ENCODE data around the gene BANF2. TPM values are rescaled to one million over a fixed set of nuclear protein-coding genes. Genes with fewer than 3 reads are reported as not detected.

BANF2 gene
- total RNA-seq, result not detected in 3 replicates
- long read RNA-seq, result 0 reads

DNA sequence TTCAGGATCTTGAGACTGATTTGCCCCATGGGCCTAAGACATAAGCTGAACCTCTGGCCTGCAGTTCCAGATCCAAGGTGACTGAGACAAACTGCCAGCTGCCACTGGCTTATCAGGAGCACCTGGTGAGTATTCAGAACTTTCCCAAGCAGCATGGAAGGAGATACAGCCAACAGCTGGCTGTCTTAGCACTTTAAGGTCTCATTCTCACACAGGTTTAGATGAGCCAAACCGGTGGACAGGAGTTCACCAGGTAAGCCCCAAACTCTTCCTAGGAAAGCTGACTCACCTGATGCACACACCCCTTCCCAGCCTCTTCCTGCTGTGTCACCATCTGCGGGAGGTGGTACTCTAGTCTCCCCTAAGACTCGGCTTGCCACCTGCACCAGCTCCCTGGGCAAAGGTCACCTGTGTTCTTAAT is at the start of gene BANF2:
Gene BANF2, plus strand, starts transcription at position 36 of the 421 bp plus-strand sequence. CDS start 25,060 bp downstream, outside the sequence.
- peaks cover 2% of the 10 kb centered on the region for H3K36me3 Mint-ChIP-seq (ENCODE audit: low read depth)
- H3K9me3 Mint-ChIP-seq (ENCODE audit: low read depth), result peaks cover 4% of the 10 kb centered on the region
- no peaks in the 10 kb centered on the region for H3K4me1 Mint-ChIP-seq (ENCODE audit: low read depth)
- no peak within 1 kb of the TSS for H3K4me3 Mint-ChIP-seq (ENCODE audit: unreplicated experiment)
- TF ChIP-seq, protein P1, sequence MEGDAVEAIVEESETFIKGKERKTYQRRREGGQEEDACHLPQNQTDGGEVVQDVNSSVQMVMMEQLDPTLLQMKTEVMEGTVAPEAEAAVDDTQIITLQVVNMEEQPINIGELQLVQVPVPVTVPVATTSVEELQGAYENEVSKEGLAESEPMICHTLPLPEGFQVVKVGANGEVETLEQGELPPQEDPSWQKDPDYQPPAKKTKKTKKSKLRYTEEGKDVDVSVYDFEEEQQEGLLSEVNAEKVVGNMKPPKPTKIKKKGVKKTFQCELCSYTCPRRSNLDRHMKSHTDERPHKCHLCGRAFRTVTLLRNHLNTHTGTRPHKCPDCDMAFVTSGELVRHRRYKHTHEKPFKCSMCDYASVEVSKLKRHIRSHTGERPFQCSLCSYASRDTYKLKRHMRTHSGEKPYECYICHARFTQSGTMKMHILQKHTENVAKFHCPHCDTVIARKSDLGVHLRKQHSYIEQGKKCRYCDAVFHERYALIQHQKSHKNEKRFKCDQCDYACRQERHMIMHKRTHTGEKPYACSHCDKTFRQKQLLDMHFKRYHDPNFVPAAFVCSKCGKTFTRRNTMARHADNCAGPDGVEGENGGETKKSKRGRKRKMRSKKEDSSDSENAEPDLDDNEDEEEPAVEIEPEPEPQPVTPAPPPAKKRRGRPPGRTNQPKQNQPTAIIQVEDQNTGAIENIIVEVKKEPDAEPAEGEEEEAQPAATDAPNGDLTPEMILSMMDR (IDR thresholded peaks at IDR 0.05), result no peak
- no peak for DNase-seq (ENCODE audit: low spot score)
- no peaks in the 10 kb centered on the region for H3K27me3 Mint-ChIP-seq (ENCODE audit: low read depth)
- no peak within 1 kb of the TSS for H3K27ac Mint-ChIP-seq (ENCODE audit: unreplicated experiment)

DNA sequence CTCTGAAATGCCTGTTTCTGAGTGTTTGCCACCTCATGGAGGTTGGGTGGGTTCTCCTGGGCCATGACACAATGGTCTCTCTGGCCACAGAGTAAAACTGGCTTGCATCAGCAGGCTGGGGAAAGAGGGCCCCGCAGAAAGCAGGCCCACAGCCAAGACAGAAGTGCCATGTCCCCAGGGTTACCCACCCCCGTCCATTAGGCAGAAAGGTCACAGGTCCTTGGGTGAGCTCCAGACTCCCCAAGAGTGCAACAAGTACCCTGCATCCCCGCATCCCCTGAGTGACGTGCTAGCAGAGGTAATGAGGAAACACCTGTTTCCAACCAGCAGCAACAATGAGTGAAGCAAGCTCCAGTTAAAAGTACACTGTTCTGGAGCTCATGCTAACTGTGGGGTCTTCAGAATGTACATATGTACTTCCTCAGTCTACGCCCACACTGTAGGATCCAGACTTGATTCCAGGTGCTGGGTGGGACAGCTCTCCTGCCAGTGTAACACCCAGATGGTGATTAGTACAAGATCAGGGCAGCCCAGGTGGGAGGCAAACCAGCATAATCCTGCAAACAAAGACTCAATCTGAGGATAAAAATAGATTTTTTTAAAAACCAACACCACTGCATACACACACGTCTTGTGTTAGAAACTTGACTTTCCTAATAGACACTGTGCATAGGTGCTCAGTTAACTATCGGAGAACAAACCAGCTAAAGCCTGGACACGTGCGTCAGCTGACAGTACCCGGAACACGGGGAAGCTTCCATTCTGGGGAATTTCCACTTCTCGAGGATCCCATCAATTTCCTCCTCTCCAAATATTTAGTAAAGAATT is 49.3 kb upstream of the BANF2 start:
- H3K27ac Mint-ChIP-seq (ENCODE audit: unreplicated experiment), result peak overlapping the region; percentile 90

DNA sequence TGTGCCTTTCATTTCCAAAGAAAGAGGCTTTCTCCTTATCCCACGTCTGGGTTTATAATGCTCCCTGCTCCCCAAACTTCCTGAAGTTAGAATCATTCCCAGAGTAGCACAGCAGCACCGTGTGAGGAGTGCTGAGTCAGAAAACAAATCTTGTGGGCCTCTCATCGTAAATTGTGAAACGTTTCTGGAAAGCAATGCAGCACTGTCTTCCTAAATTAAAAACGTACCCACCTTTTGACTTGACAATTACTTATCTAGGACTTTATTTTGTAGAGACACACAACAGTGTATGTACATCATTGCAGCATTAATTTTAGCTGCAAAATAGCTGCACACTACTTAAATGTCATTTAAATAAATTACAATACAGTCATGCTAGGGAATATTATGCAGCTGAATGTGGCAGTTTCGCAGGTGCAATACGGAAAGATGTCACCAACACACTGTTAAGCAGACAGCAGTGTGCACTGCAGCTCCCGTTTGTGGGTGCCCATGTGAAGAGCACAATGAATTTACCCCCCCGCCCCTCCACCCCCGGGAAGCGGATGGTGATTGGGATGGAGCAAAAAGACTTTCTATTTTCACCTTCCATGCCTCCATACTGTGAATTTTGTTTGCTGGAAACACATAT is 48.5 kb upstream of the BANF2 start:
- H3K4me3 Mint-ChIP-seq (ENCODE audit: unreplicated experiment), result no peak overlapping the region
- TF ChIP-seq, protein P1 (IDR thresholded peaks at IDR 0.05), result no peak
- peak overlapping the region; percentile 90 for H3K27ac Mint-ChIP-seq (ENCODE audit: unreplicated experiment)
- peaks cover 14% of the 10 kb centered on the region for H3K36me3 Mint-ChIP-seq (ENCODE audit: low read depth)
- H3K9me3 Mint-ChIP-seq (ENCODE audit: low read depth), result no peaks in the 10 kb centered on the region
- H3K4me1 Mint-ChIP-seq (ENCODE audit: low read depth), result peaks cover 86% of the 10 kb centered on the region
- DNase-seq (ENCODE audit: low spot score), result no peak
- H3K27me3 Mint-ChIP-seq (ENCODE audit: low read depth), result no peaks in the 10 kb centered on the region

More for the DNA sequence above, 49.3 kb upstream of the BANF2 start:
- DNase-seq (ENCODE audit: low spot score), result peak; percentile 39
- Mint-ChIP-seq H3K9me3 (ENCODE audit: low read depth) (no peaks in the 10 kb centered on the region), H3K27me3 (ENCODE audit: low read depth) (no peaks in the 10 kb centered on the region), H3K36me3 (ENCODE audit: low read depth) (peaks cover 13% of the 10 kb centered on the region), H3K4me3 (ENCODE audit: unreplicated experiment) (no peak overlapping the region), H3K4me1 (ENCODE audit: low read depth) (peaks cover 88% of the 10 kb centered on the region)
- TF ChIP-seq, protein P1 (IDR thresholded peaks at IDR 0.05), result no peak

DNA sequence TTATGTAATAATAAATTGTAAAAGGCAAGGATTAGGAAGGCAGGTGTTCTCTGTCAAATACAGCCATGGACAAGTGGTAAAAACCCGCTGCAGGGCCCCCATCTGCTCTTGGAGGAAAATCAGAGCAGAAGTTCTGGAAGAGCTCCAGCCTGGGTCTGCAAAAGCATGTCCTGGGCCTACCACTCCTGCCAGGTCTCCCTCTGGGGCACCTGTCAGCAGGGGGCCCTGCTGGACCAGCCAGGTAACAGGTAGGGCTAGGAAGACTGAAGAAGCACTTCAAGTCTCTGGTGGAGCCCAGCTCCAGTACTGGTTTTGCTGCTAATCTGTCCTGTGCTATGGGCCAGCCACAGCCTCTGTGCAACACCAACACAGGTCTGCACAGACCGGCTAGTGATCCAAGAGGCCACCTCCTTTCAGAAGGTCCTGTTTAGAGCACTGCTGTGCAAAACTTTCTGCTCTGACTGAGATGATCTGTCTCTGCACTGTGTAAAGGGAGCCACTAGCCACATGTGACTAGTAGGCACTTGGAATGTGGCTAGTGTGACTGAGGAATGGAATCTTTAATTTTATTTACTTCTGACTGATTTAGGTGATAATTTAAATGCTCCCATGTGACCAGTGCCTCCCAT is 47.9 kb upstream of the BANF2 start:
- no peaks in the 10 kb centered on the region for H3K27me3 Mint-ChIP-seq (ENCODE audit: low read depth)
- peaks cover 19% of the 10 kb centered on the region for H3K36me3 Mint-ChIP-seq (ENCODE audit: low read depth)
- DNase-seq (ENCODE audit: low spot score), result peak; percentile 44
- peaks cover 86% of the 10 kb centered on the region for H3K4me1 Mint-ChIP-seq (ENCODE audit: low read depth)
- H3K9me3 Mint-ChIP-seq (ENCODE audit: low read depth), result no peaks in the 10 kb centered on the region
- no peak overlapping the region for H3K4me3 Mint-ChIP-seq (ENCODE audit: unreplicated experiment)
- H3K27ac Mint-ChIP-seq (ENCODE audit: unreplicated experiment), result peak overlapping the region; percentile 84
- TF ChIP-seq, protein P1 (IDR thresholded peaks at IDR 0.05), result no peak

DNA sequence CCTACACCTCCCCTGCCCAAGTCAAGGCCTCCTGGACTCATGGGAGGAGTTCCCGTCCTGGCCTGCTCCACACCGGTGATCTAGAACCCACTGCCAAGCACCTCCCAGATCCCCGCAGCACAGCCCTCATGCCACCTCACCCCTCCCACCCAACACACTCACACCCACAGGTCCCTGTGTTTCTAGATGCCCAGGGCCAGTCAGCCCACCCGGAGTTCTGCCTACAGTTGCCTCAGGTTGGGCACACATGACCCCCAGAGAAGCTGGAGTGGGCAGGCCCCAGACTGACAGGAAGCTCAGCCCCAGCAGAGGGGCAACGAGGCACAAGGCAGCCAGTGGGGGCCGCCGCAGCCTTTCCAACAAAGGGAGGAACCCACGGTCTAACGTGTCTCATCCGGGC is 47.4 kb upstream of the BANF2 start:
- H3K27me3 Mint-ChIP-seq (ENCODE audit: low read depth), result no peaks in the 10 kb centered on the region
- TF ChIP-seq, protein P1 (IDR thresholded peaks at IDR 0.05), result no peak
- no peak overlapping the region for H3K4me3 Mint-ChIP-seq (ENCODE audit: unreplicated experiment)
- peak; percentile 81 for DNase-seq (ENCODE audit: low spot score)
- no peaks in the 10 kb centered on the region for H3K9me3 Mint-ChIP-seq (ENCODE audit: low read depth)
- H3K36me3 Mint-ChIP-seq (ENCODE audit: low read depth), result peaks cover 22% of the 10 kb centered on the region
- peak overlapping the region; percentile 84 for H3K27ac Mint-ChIP-seq (ENCODE audit: unreplicated experiment)
- peaks cover 86% of the 10 kb centered on the region for H3K4me1 Mint-ChIP-seq (ENCODE audit: low read depth)
